ENCODE results near the gene NAXD.

The NAXD gene

DNA sequence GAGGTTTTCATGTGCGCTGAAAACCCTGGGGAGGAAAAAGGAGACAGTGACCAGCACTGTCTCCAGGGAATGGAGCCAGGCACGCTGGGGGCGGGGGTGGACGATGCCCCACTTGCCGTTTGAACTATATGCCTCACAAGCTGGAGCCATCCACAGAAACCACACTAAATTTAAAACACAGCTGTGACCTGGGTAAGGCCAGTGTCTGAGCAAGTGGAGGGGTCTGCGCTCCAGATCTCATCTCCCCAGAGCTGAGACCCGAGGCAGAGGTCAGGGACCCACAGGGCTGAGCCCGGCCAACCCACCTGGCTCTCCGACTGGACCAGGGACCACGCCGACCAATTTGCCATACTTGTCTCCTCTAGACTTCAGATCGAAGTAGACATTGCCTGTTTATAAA is 67.4 kb downstream of the NAXD start:
- Histone ChIP-seq H3F3A (ENCODE audit: insufficient read depth) (0 out of 2 replicates have a peak, but pooled peaks cover 22% of the 10 kb centered on the region), H3K4me3 (ENCODE audit: insufficient read depth, low read length, poor library complexity, severe bottlenecking) (no peak overlapping the region), H3K27me3 (ENCODE audit: low read length) (no peaks in the 10 kb centered on the region), H4K20me1 (ENCODE audit: low read depth, low read length) (no peaks in the 10 kb centered on the region), H3K27ac (ENCODE audit: low read depth, low read length) (no peak overlapping the region), H2AFZ (ENCODE audit: low read depth, low read length, severe bottlenecking) (no peak overlapping the region), H3K9ac (ENCODE audit: low read length) (no peak overlapping the region), H3K36me3 (ENCODE audit: low read length) (peaks cover 7% of the 10 kb centered on the region; the same call in 1 of the 2 replicates), H3K4me2 (ENCODE audit: low read depth, low read length, poor library complexity, severe bottlenecking) (no peak overlapping the region), H3K9me2 (replicated peaks; ENCODE audit: insufficient read depth, low read length) (no peaks in the 10 kb centered on the region), H3K9me3 (ENCODE audit: insufficient read depth, low read length) (no peaks in the 10 kb centered on the region), H3K79me2 (ENCODE audit: insufficient read depth, low read length) (no peaks in the 10 kb centered on the region)
- TF ChIP-seq, protein P1, sequence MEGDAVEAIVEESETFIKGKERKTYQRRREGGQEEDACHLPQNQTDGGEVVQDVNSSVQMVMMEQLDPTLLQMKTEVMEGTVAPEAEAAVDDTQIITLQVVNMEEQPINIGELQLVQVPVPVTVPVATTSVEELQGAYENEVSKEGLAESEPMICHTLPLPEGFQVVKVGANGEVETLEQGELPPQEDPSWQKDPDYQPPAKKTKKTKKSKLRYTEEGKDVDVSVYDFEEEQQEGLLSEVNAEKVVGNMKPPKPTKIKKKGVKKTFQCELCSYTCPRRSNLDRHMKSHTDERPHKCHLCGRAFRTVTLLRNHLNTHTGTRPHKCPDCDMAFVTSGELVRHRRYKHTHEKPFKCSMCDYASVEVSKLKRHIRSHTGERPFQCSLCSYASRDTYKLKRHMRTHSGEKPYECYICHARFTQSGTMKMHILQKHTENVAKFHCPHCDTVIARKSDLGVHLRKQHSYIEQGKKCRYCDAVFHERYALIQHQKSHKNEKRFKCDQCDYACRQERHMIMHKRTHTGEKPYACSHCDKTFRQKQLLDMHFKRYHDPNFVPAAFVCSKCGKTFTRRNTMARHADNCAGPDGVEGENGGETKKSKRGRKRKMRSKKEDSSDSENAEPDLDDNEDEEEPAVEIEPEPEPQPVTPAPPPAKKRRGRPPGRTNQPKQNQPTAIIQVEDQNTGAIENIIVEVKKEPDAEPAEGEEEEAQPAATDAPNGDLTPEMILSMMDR (IDR thresholded peaks at IDR 0.05; ENCODE audit: insufficient read depth, low read length, poor library complexity, severe bottlenecking), result no peak
- no peak for TF ChIP-seq EZH2phosphoT487 (conservative IDR thresholded peaks at IDR 0.05; ENCODE audit: low read length)

- H3K4me2 ChIP-seq (ENCODE audit: low read depth, low read length, poor library complexity, severe bottlenecking), result no peak overlapping the region
- H3F3A ChIP-seq (ENCODE audit: insufficient read depth), result 0 out of 2 replicates have a peak, but pooled peaks cover 17% of the 10 kb centered on the region
- no peak overlapping the region for H3K4me3 ChIP-seq (ENCODE audit: insufficient read depth, low read length, poor library complexity, severe bottlenecking)
- no peaks in the 10 kb centered on the region for H3K9me2 ChIP-seq (replicated peaks; ENCODE audit: insufficient read depth, low read length)
- H3K27ac ChIP-seq (ENCODE audit: low read depth, low read length), result no peak overlapping the region
- no peak overlapping the region for H3K9ac ChIP-seq (ENCODE audit: low read length)
- H3K9me3 ChIP-seq (ENCODE audit: insufficient read depth, low read length), result no peaks in the 10 kb centered on the region
- no peaks in the 10 kb centered on the region for H3K27me3 ChIP-seq (ENCODE audit: low read length)
- no peak overlapping the region for H2AFZ ChIP-seq (ENCODE audit: low read depth, low read length, severe bottlenecking)
- peaks cover 7% of the 10 kb centered on the region; the same call in 1 of the 2 replicates for H3K36me3 ChIP-seq (ENCODE audit: low read length)
- no peaks in the 10 kb centered on the region for H3K79me2 ChIP-seq (ENCODE audit: insufficient read depth, low read length)
- TF ChIP-seq, protein P1 (IDR thresholded peaks at IDR 0.05; ENCODE audit: insufficient read depth, low read length, poor library complexity, severe bottlenecking), result peak; percentile 41
- no peak for TF ChIP-seq EZH2phosphoT487 (conservative IDR thresholded peaks at IDR 0.05; ENCODE audit: low read length)
- H4K20me1 ChIP-seq (ENCODE audit: low read depth, low read length), result no peaks in the 10 kb centered on the region
Observed at GRCh38 chr13:110683203-110683883, 68.0 kb downstream of the NAXD start.

GRCh38 chr13:110683921-110684320 is 68.6 kb downstream of the NAXD start:
- H3K36me3 ChIP-seq (ENCODE audit: low read length), result peaks cover 7% of the 10 kb centered on the region; the same call in 1 of the 2 replicates
- no peak overlapping the region for H3K9ac ChIP-seq (ENCODE audit: low read length)
- no peak overlapping the region for H2AFZ ChIP-seq (ENCODE audit: low read depth, low read length, severe bottlenecking)
- H3F3A ChIP-seq (ENCODE audit: insufficient read depth), result 0 out of 2 replicates have a peak, but pooled peaks cover 12% of the 10 kb centered on the region
- no peaks in the 10 kb centered on the region for H4K20me1 ChIP-seq (ENCODE audit: low read depth, low read length)
- H3K79me2 ChIP-seq (ENCODE audit: insufficient read depth, low read length), result no peaks in the 10 kb centered on the region
- H3K27me3 ChIP-seq (ENCODE audit: low read length), result no peaks in the 10 kb centered on the region
- no peaks in the 10 kb centered on the region for H3K9me3 ChIP-seq (ENCODE audit: insufficient read depth, low read length)
- TF ChIP-seq EZH2phosphoT487 (conservative IDR thresholded peaks at IDR 0.05; ENCODE audit: low read length), result no peak
- TF ChIP-seq, protein P1 (IDR thresholded peaks at IDR 0.05; ENCODE audit: insufficient read depth, low read length, poor library complexity, severe bottlenecking), result no peak
- no peaks in the 10 kb centered on the region for H3K9me2 ChIP-seq (replicated peaks; ENCODE audit: insufficient read depth, low read length)
- H3K4me2 ChIP-seq (ENCODE audit: low read depth, low read length, poor library complexity, severe bottlenecking), result no peak overlapping the region
- H3K4me3 ChIP-seq (ENCODE audit: insufficient read depth, low read length, poor library complexity, severe bottlenecking), result no peak overlapping the region
- no peak overlapping the region for H3K27ac ChIP-seq (ENCODE audit: low read depth, low read length)

All from SU-DHL-6 (cell line).